OCI-LY1 (cell line): ENCODE measurements around the gene FLAD1.

Experiments used
- H2AFZ ChIP-seq: fragments of 200-600 bp; sonication (generic), shearing (Covaris generic); 2 replicates; pipeline ENCODE4 v1.6.0; 2014; ENCODE audit warnings: antibody characterized with exemption, mild to moderate bottlenecking, low read length
- H3F3A ChIP-seq: fragments of 200-600 bp; sonication (generic), shearing (Covaris generic); 2 replicates; pipeline ENCODE4 v1.6.0; 2014; ENCODE audit warnings: mild to moderate bottlenecking, antibody characterized with exemption, low read length, moderate library complexity; ENCODE audit not compliant: insufficient read depth
- H3K27ac ChIP-seq: fragments of 200-600 bp; sonication (generic); 2 replicates; pipeline ENCODE4 v1.5.1; 2014; ENCODE audit warnings: low read length, mixed run types, mild to moderate bottlenecking, low read depth; ENCODE audit not compliant: poor library complexity, severe bottlenecking
- H3K27me3 ChIP-seq: fragments of 200-600 bp; sonication (generic); 2 replicates; pipeline ENCODE4 v1.6.0; 2014; ENCODE audit warnings: antibody characterized with exemption, mild to moderate bottlenecking, low read length, moderate library complexity; ENCODE audit not compliant: insufficient read depth
- H3K36me3 ChIP-seq: fragments of 200-600 bp; sonication (generic); 2 replicates; pipeline ENCODE4 v1.6.1; 2014; ENCODE audit warnings: mild to moderate bottlenecking, antibody characterized with exemption, low read length, moderate library complexity, mixed read lengths; ENCODE audit not compliant: insufficient read depth
- H3K4me1 ChIP-seq: fragments of 200-600 bp; sonication (generic); 2 replicates; pipeline ENCODE4 v1.5.1; 2014; ENCODE audit warnings: mild to moderate bottlenecking, low read length, moderate library complexity; ENCODE audit not compliant: insufficient read depth, severe bottlenecking
- H3K4me2 ChIP-seq: fragments of 200-600 bp; sonication (generic), shearing (Covaris generic); 2 replicates; pipeline ENCODE4 v1.6.1; 2014; ENCODE audit warnings: low read length
- H3K4me3 ChIP-seq: fragments of 200-600 bp; sonication (generic); 2 replicates; pipeline ENCODE4 v1.5.1; 2014; ENCODE audit warnings: low read length, low read depth, mild to moderate bottlenecking, mixed read lengths; ENCODE audit not compliant: poor library complexity, severe bottlenecking
- H3K79me2 ChIP-seq: fragments of 200-600 bp; shearing (Covaris generic); 2 replicates; pipeline ENCODE4 v1.6.1; 2016; ENCODE audit warnings: mixed run types, low read length, mixed read lengths; ENCODE audit not compliant: insufficient read depth
- H3K9ac ChIP-seq: fragments of 200-600 bp; sonication (generic), shearing (Covaris generic); 2 replicates; pipeline ENCODE4 v1.6.1; 2014; ENCODE audit warnings: mild to moderate bottlenecking, low read length, mixed read lengths
- H3K9me2 ChIP-seq: fragments of 200-600 bp; sonication (generic), shearing (Covaris generic); 2 replicates; pipeline ENCODE4 v1.6.1; 2014; ENCODE audit warnings: low read depth, mild to moderate bottlenecking, low read length, mixed read lengths
- H3K9me3 ChIP-seq: fragments of 200-600 bp; shearing (Covaris generic); 2 replicates; pipeline ENCODE4 v1.6.1; 2014; ENCODE audit warnings: low read length, mixed read lengths
- H4K20me1 ChIP-seq: fragments of 200-600 bp; sonication (generic), shearing (Covaris generic); 2 replicates; pipeline ENCODE4 v1.6.0; 2016; ENCODE audit warnings: mild to moderate bottlenecking, low read length; ENCODE audit not compliant: insufficient read depth
- CTCF ChIP-seq: fragments of 200-600 bp; sonication (generic), shearing (Covaris generic); IDR thresholded peaks from 2 replicates; pipeline ENCODE4 v1.5.1; 2017; ENCODE audit warnings: mild to moderate bottlenecking, antibody characterized with exemption, low read length, moderate library complexity, mixed read lengths
- EZH2 ChIP-seq: fragments of 200-600 bp; sonication (generic), shearing (Covaris generic); IDR thresholded peaks from 2 replicates; pipeline ENCODE4 v1.8.0; 2017; ENCODE audit warnings: borderline replicate concordance, mixed run types, mild to moderate bottlenecking, antibody characterized with exemption, low read length, moderate library complexity, mixed read lengths

The FLAD1 gene

GRCh38 chr1:155009221-155009711, 26.1 kb downstream of the FLAD1 start:
- H3K9me3 ChIP-seq: no peaks in the 10 kb centered on the region
- H3K4me1 ChIP-seq: peaks cover 23% of the 10 kb centered on the region
- H3F3A ChIP-seq: peaks cover 4% of the 10 kb centered on the region; the same call in 1 of the 2 replicates
- no peak overlapping the region for H3K9ac ChIP-seq
- H3K4me3 ChIP-seq: no peak overlapping the region
- no peak overlapping the region for H3K4me2 ChIP-seq
- H3K27ac ChIP-seq: no peak overlapping the region
- H3K79me2 ChIP-seq: no peaks in the 10 kb centered on the region
- H3K36me3 ChIP-seq: no peaks in the 10 kb centered on the region
- TF ChIP-seq CTCF (no peak), EZH2 (no peak)
- H2AFZ ChIP-seq: no peak overlapping the region
- no peaks in the 10 kb centered on the region for H4K20me1 ChIP-seq
- H3K9me2 ChIP-seq: no peaks in the 10 kb centered on the region
- no peaks in the 10 kb centered on the region for H3K27me3 ChIP-seq

- H3K27ac ChIP-seq: no peak overlapping the region
- H3K9me2 ChIP-seq: no peaks in the 10 kb centered on the region
- H3K9ac ChIP-seq: no peak overlapping the region
- H4K20me1 ChIP-seq: no peaks in the 10 kb centered on the region
- H3K27me3 ChIP-seq: no peaks in the 10 kb centered on the region
- no peaks in the 10 kb centered on the region for H3K9me3 ChIP-seq
- no peaks in the 10 kb centered on the region for H3K36me3 ChIP-seq
- no peaks in the 10 kb centered on the region for H3K79me2 ChIP-seq
- peaks cover 4% of the 10 kb centered on the region; the same call in 1 of the 2 replicates for H3F3A ChIP-seq
- H3K4me3 ChIP-seq: no peak overlapping the region
- H3K4me2 ChIP-seq: no peak overlapping the region
- peaks cover 18% of the 10 kb centered on the region for H3K4me1 ChIP-seq
- no peak overlapping the region for H2AFZ ChIP-seq
- TF ChIP-seq CTCF (no peak), EZH2 (no peak)
These were observed 26.6 kb downstream of the FLAD1 start for GRCh38 chr1:155009742-155010141.

GRCh38 chr1:155010211-155010918, 27.2 kb downstream of the FLAD1 start:
- peaks cover 12% of the 10 kb centered on the region for H3K4me1 ChIP-seq
- H3K9me3 ChIP-seq: no peaks in the 10 kb centered on the region
- no peaks in the 10 kb centered on the region for H4K20me1 ChIP-seq
- H3K79me2 ChIP-seq: no peaks in the 10 kb centered on the region
- no peak overlapping the region for H3K27ac ChIP-seq
- H2AFZ ChIP-seq: no peak overlapping the region
- peaks cover 4% of the 10 kb centered on the region; the same call in 1 of the 2 replicates for H3F3A ChIP-seq
- no peaks in the 10 kb centered on the region for H3K27me3 ChIP-seq
- H3K4me3 ChIP-seq: no peak overlapping the region
- H3K36me3 ChIP-seq: no peaks in the 10 kb centered on the region
- H3K4me2 ChIP-seq: no peak overlapping the region
- TF ChIP-seq EZH2 (no peak), CTCF (no peak)
- H3K9ac ChIP-seq: no peak overlapping the region
- H3K9me2 ChIP-seq: no peaks in the 10 kb centered on the region
